PC-9 (cell line): ENCODE data around the gene CLCN5. TPM values are rescaled to one million over a fixed set of nuclear protein-coding genes. Genes with fewer than 3 reads are reported as not detected.

Experiments
- BruUV-seq: library from RNA; stranded (reverse); fragments of 400-500 nt; replicated peaks from 2 replicates; lab custom pipeline; 2021; lab: Mats Ljungman, UMichigan
- CTCF ChIA-PET: fragments of 300-600 bp; sonication (Branson Sonifier 250); formaldehyde crosslinking; loops from one replicate; lab custom pipeline; 2022; ENCODE audit warnings: antibody characterized with exemption; lab: Charles Lee
- POLR2A ChIA-PET: fragments of 300-600 bp; sonication (Branson Sonifier 250); formaldehyde crosslinking; loops from one replicate; lab custom pipeline; 2022; ENCODE audit warnings: antibody characterized with exemption; ENCODE audit not compliant: unreplicated experiment; lab: Charles Lee
- DNase-seq, 2 experiments: peaks; one replicate each; pipeline versions ENCODE4 v3.0.0 to v3.0.0-alpha.2; 2015 to 2022; ENCODE audit warnings: mixed read lengths in 1 of 2
- H2AFZ ChIP-seq: fragments of 200-600 bp; sonication (generic); 2 replicates; pipeline ENCODE4 v1.8.1; 2017; ENCODE audit warnings: antibody characterized with exemption
- H3F3A ChIP-seq: fragments of 200-600 bp; sonication (generic); 2 replicates; pipeline ENCODE4 v1.8.1; 2017; ENCODE audit warnings: antibody characterized with exemption, mild to moderate bottlenecking, low read depth; ENCODE audit not compliant: insufficient read depth
- H3K27ac ChIP-seq: fragments of 200-600 bp; sonication (generic); 2 replicates; pipeline ENCODE4 v1.6.1; 2016; ENCODE audit warnings: mixed run types
- H3K27me3 ChIP-seq: fragments of 200-600 bp; sonication (generic); 2 replicates; pipeline ENCODE4 v1.6.1; 2016; ENCODE audit warnings: low read depth, mixed run types; ENCODE audit not compliant: insufficient read depth
- H3K36me3 ChIP-seq: fragments of 200-600 bp; sonication (generic); 2 replicates; pipeline ENCODE4 v1.6.1; 2016; ENCODE audit warnings: low read depth, mixed run types
- H3K4me1 ChIP-seq: fragments of 200-600 bp; sonication (generic); replicated peaks from 2 replicates; pipeline ENCODE4 v1.6.1; 2016; ENCODE audit warnings: mixed run types; ENCODE audit not compliant: insufficient read depth
- H3K4me2 ChIP-seq: fragments of 200-600 bp; sonication (generic); 2 replicates; pipeline ENCODE4 v1.6.1; 2017; ENCODE audit warnings: mixed run types
- H3K4me3 ChIP-seq: fragments of 200-600 bp; sonication (generic); 2 replicates; pipeline ENCODE4 v1.6.1; 2016; ENCODE audit warnings: mixed run types
- H3K79me2 ChIP-seq: fragments of 200-600 bp; sonication (generic); 2 replicates; pipeline ENCODE4 v1.6.1; 2017; ENCODE audit warnings: low read depth, mixed run types
- H3K9me2 ChIP-seq: fragments of 200-600 bp; sonication (generic); 2 replicates; pipeline ENCODE4 v1.8.1; 2017; ENCODE audit warnings: mild to moderate bottlenecking; ENCODE audit not compliant: insufficient read depth
- H3K9me3 ChIP-seq: fragments of 200-600 bp; sonication (generic); 2 replicates; pipeline ENCODE4 v1.8.1; 2016; ENCODE audit warnings: low read depth; ENCODE audit not compliant: insufficient read depth
- H4K20me1 ChIP-seq: fragments of 200-600 bp; sonication (generic); 2 replicates; pipeline ENCODE4 v1.8.1; 2017; ENCODE audit not compliant: insufficient read depth
- CTCF ChIP-seq: fragments of 200-600 bp; sonication (generic); conservative IDR thresholded peaks from 2 replicates; pipeline ENCODE4 v1.6.1; 2017; ENCODE audit warnings: mixed run types, antibody characterized with exemption, mild to moderate bottlenecking, moderate library complexity
- EZH2 ChIP-seq: fragments of 200-600 bp; sonication (generic); IDR thresholded peaks from 2 replicates; pipeline ENCODE4 v1.8.0; 2017; ENCODE audit warnings: antibody characterized with exemption, low read depth
- intact Hi-C: fragments of 100-400 bp; cut with micrococcal nuclease; formaldehyde crosslinking; loops from one replicate; pipeline ENCODE4 v1.10.0; 2022; ENCODE audit not compliant: unreplicated experiment
- total RNA-seq: library from RNA; stranded (reverse); gene quantifications from 2 replicates; pipeline ENCODE4 v1.2.3, GENCODE V29; 2021

The CLCN5 gene
- total RNA-seq, 1 experiment from 2014 or later, result 0.94 TPM

GRCh38 chrX:49880668-49881067, 41.7 kb upstream of the CLCN5 start:
- TF ChIP-seq CTCF, result no peak
- no peak for TF ChIP-seq EZH2
- no peaks in the 10 kb centered on the region for H3K4me1 ChIP-seq
- H3K9me2 ChIP-seq, result no peaks in the 10 kb centered on the region
- no peak for DNase-seq
- POLR2A ChIA-PET, result no interaction called here
- intact Hi-C loops, result loop anchor here (10.0 kb wide), 1 partner anchor 204 kb away; no protein-coding TSS in a partner anchor
- H3K4me3 ChIP-seq, result peak overlapping the region; percentile 51; the same call in 1 of the 2 replicates
- H4K20me1 ChIP-seq, result no peaks in the 10 kb centered on the region
- CTCF ChIA-PET, result no interaction called here
- H3F3A ChIP-seq, result no peaks in the 10 kb centered on the region
- no peaks in the 10 kb centered on the region for H3K79me2 ChIP-seq
- no peaks in the 10 kb centered on the region for H3K9me3 ChIP-seq
- peak overlapping the region; percentile 69 for H3K4me2 ChIP-seq
- H3K27ac ChIP-seq, result no peak overlapping the region
- BruUV-seq, result no TSS peak
- no peaks in the 10 kb centered on the region for H3K27me3 ChIP-seq
- no peak overlapping the region for H2AFZ ChIP-seq
- no peaks in the 10 kb centered on the region for H3K36me3 ChIP-seq

DNA sequence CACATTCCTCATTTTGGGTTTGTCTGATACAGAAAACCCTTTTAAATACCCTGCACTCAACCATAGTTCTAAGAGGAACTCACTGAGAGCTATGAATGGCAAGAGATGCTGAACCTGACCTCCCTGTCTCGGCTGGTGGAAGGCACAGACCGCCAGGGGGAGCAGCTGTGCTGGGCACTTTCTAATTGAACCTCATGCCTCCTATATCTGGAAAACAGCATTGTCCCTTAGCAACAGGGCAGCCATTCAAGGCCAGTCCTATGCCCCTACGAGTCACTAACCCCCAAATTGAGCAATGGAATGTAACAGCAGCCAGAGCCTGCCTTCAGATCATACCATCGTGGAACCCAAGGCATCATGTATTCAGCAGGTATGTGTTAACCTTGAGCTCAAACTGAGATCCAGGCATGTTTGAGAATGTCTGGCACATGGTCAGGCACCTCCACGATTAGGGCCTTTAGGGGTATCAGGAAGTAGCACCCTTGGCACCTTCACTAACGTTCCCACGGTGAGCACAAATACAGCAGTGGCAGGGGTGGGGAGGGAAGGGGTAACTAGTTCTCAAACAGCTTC, 38.0 kb upstream of the CLCN5 start:
- ChIA-PET CTCF (no interaction called here), POLR2A (interaction anchor here (0.7 kb wide), 1 partner anchor 933 kb away, joined by 3 read pairs; no protein-coding TSS in a partner anchor)
- Histone ChIP-seq H3K4me3 (no peak overlapping the region), H3K27ac (no peak overlapping the region), H4K20me1 (no peaks in the 10 kb centered on the region), H3F3A (no peaks in the 10 kb centered on the region), H3K79me2 (no peaks in the 10 kb centered on the region), H3K4me2 (no peak overlapping the region), H3K9me2 (no peaks in the 10 kb centered on the region), H3K27me3 (no peaks in the 10 kb centered on the region), H3K9me3 (no peaks in the 10 kb centered on the region), H3K36me3 (no peaks in the 10 kb centered on the region), H2AFZ (no peak overlapping the region), H3K4me1 (no peaks in the 10 kb centered on the region)
- intact Hi-C loops, result loop anchor here (10.0 kb wide), 1 partner anchor 200 kb away; no protein-coding TSS in a partner anchor
- peak; percentile 14 to 35 for DNase-seq
- TF ChIP-seq EZH2 (no peak), CTCF (peak; percentile 63)
- BruUV-seq, result no TSS peak

- Histone ChIP-seq H3K36me3 (no peaks in the 10 kb centered on the region), H4K20me1 (no peaks in the 10 kb centered on the region), H2AFZ (no peak overlapping the region), H3K4me1 (no peaks in the 10 kb centered on the region), H3K79me2 (no peaks in the 10 kb centered on the region), H3K9me3 (no peaks in the 10 kb centered on the region), H3K4me2 (no peak overlapping the region), H3K27me3 (no peaks in the 10 kb centered on the region), H3K4me3 (no peak overlapping the region), H3F3A (no peaks in the 10 kb centered on the region), H3K27ac (no peak overlapping the region), H3K9me2 (no peaks in the 10 kb centered on the region)
- CTCF ChIA-PET, result no interaction called here
- POLR2A ChIA-PET, result no interaction called here
- TF ChIP-seq EZH2, result no peak
- no peak for TF ChIP-seq CTCF
- DNase-seq, result no peak
- no TSS peak for BruUV-seq
- intact Hi-C loops, result no loop called here
Measured at GRCh38 chrX:49892542-49892941, 29.9 kb upstream of the CLCN5 start.
